ENCODE data around the gene HDAC4. TPM values are rescaled to one million over a fixed set of nuclear protein-coding genes. Genes with fewer than 3 reads are reported as not detected.
"Not testable (repeated sequence)": the region's sequence is repeated elsewhere in the genome, so short reads cannot be mapped to it uniquely, and the experiment has no call there.

HDAC4 gene
- total and polyA plus RNA-seq, 9 donors = 7.0 to 74.0 (median 46.3) TPM

GRCh38 chr2:239177325-239177724 lies 223.5 kb downstream of the HDAC4 start:
- TF ChIP-seq CTCF (IDR thresholded peaks at IDR 0.05) (no peak), POLR2A (IDR thresholded peaks at IDR 0.05) (no peak), EP300 (IDR thresholded peaks at IDR 0.05) (no peak)
- H3K4me3 ChIP-seq = no peak overlapping the region
- H3K4me1 ChIP-seq (ENCODE audit: insufficient read depth) = no peaks in the 10 kb centered on the region
- no peak overlapping the region for H3K27ac ChIP-seq
- no peak for DNase-seq
- no peaks in the 10 kb centered on the region for H3K36me3 ChIP-seq
- H3K9me3 ChIP-seq = peaks cover 0 to 5% of the 10 kb centered on the region in 2 donors
- no peaks in the 10 kb centered on the region for H3K27me3 ChIP-seq
- 96 to 98% (median 97%) methylated on average over 11 of the region's 11 CpGs for WGBS, 3 donors
- intact Hi-C loops (cut with DNase I) = no loop called here

GRCh38 chr2:239176138-239176803 lies 224.5 kb downstream of the HDAC4 start:
- H3K27ac ChIP-seq; intact Hi-C loops (cut with DNase I); H3K4me1 ChIP-seq (ENCODE audit: insufficient read depth); H3K27me3 ChIP-seq; H3K36me3 ChIP-seq; H3K4me3 ChIP-seq; H3K9me3 ChIP-seq: not testable (repeated sequence)
- DNase-seq = peak in 2 of 5 donors; percentile 4 to 18
- 86 to 91% (median 88%) methylated on average over 21 to 23 of the region's 23 CpGs for WGBS, 3 donors

GRCh38 chr2:239175181-239175580 lies 225.6 kb downstream of the HDAC4 start:
- TF ChIP-seq CTCF (IDR thresholded peaks at IDR 0.05) (no peak), EP300 (IDR thresholded peaks at IDR 0.05) (no peak), POLR2A (IDR thresholded peaks at IDR 0.05) (no peak)
- Histone ChIP-seq H3K36me3 (no peaks in the 10 kb centered on the region), H3K9me3 (peaks cover 0 to 5% of the 10 kb centered on the region in 2 donors), H3K4me1 (ENCODE audit: insufficient read depth) (no peaks in the 10 kb centered on the region), H3K27ac (no peak overlapping the region), H3K4me3 (no peak overlapping the region), H3K27me3 (no peaks in the 10 kb centered on the region)
- intact Hi-C loops (cut with DNase I) = no loop called here
- DNase-seq = no peak
- 95 to 98% (median 97%) methylated on average over 11 of the region's 11 CpGs for WGBS, 3 donors

GRCh38 chr2:239173301-239173700 lies 227.5 kb downstream of the HDAC4 start:
- no peak overlapping the region for H3K27ac ChIP-seq
- 98 to 100% (median 99%) methylated on average over 1 of the region's 1 CpG for WGBS, 3 donors
- intact Hi-C loops (cut with DNase I) = no loop called here

More at GRCh38 chr2:239173301-239173700, 227.5 kb downstream of the HDAC4 start:
- DNase-seq = no peak
- Histone ChIP-seq H3K9me3 (peaks cover 0 to 5% of the 10 kb centered on the region in 2 donors), H3K36me3 (no peaks in the 10 kb centered on the region), H3K4me3 (no peak overlapping the region), H3K4me1 (ENCODE audit: insufficient read depth) (no peaks in the 10 kb centered on the region), H3K27me3 (no peaks in the 10 kb centered on the region)
- TF ChIP-seq CTCF (IDR thresholded peaks at IDR 0.05) (no peak), POLR2A (IDR thresholded peaks at IDR 0.05) (no peak), EP300 (IDR thresholded peaks at IDR 0.05) (no peak)
